DND-41 (cell line): ENCODE data around the gene SLC49A4.

Experiments
- CTCF ChIP-seq: IDR thresholded peaks from 2 replicates; pipeline ENCODE4 v1.5.1; 2012; ENCODE audit warnings: borderline replicate concordance, low read length, moderate library complexity, mild to moderate bottlenecking; ENCODE audit not compliant: poor library complexity, severe bottlenecking; ENCODE audit errors: extremely low read depth
- EZH2 ChIP-seq: IDR thresholded peaks from 3 replicates; pipeline ENCODE4 v1.6.1; 2012; ENCODE audit warnings: borderline replicate concordance, low read depth, mild to moderate bottlenecking, moderate library complexity, low read length, inconsistent platforms; ENCODE audit not compliant: severe bottlenecking

GRCh38 chr3:122754929-122755328 is 39.9 kb upstream of the SLC49A4 start:
- TF ChIP-seq CTCF (peak; percentile 87), EZH2 (no peak)
